SK-N-SH (cell line): Measurements from ENCODE around the gene GPAT3. TPM values are rescaled to one million over a fixed set of nuclear protein-coding genes. Genes with fewer than 3 reads are reported as not detected.

ENCODE experiments used
- CTCF ChIA-PET: fragments of 300-600, 350-600 bp; formaldehyde crosslinking; extraction: SDS; loops from one replicate; lab custom pipeline; 2021; lab: Yijun Ruan, JAX
- POLR2A ChIA-PET: fragments of 350-600 bp; sonication (Branson Sonifier 250); formaldehyde crosslinking; extraction: SDS; loops from one replicate; lab custom pipeline; 2020; ENCODE audit warnings: antibody characterized with exemption, inconsistent platforms; lab: Yijun Ruan, JAX
- DNase-seq: peaks from one replicate; pipeline ENCODE4 v3.0.0; 2012
- H2AFZ ChIP-seq: fragments of 200-600 bp; sonication (generic); 2 replicates; pipeline ENCODE4 v1.8.1; 2016; ENCODE audit warnings: antibody characterized with exemption, mild to moderate bottlenecking, low read depth
- H3F3A ChIP-seq: fragments of 200-600 bp; sonication (generic); replicated peaks from 2 replicates; pipeline ENCODE3; 2016; ENCODE audit warnings: antibody characterized with exemption, mild to moderate bottlenecking; ENCODE audit not compliant: insufficient read depth
- H3K27ac ChIP-seq, 2 experiments: fragments of 200-500 bp in 1 of 2; fragments of 200-600 bp in 1 of 2; sonication (Bioruptor generic) in 1 of 2; sonication (generic), shearing (Covaris generic) in 1 of 2; 2 replicates each; pipeline versions ENCODE4 v1.5.1 to v1.6.1; 2014 to 2016; ENCODE audit warnings: low read depth in 2 of 2, inconsistent platforms in 1 of 2, low read length in 1 of 2, mild to moderate bottlenecking in 1 of 2, mixed read lengths in 1 of 2
- H3K27me3 ChIP-seq: fragments of 200-600 bp; sonication (generic), shearing (Covaris generic); 2 replicates; pipeline ENCODE4 v1.6.1; 2016; ENCODE audit warnings: mixed run types; ENCODE audit not compliant: insufficient read depth
- H3K36me3 ChIP-seq, 2 experiments: fragments of 200-500 bp in 1 of 2; fragments of 200-600 bp in 1 of 2; sonication (Bioruptor generic) in 1 of 2; sonication (generic) in 1 of 2; replicated peaks in 1 of 2; 2 replicates each; pipeline versions ENCODE3 to v1.5.1; 2014 to 2016; ENCODE audit warnings: low read length in 1 of 2, mild to moderate bottlenecking in 1 of 2; ENCODE audit not compliant: insufficient read depth in 2 of 2, control insufficient read depth in 1 of 2
- H3K4me1 ChIP-seq, 2 experiments: fragments of 200-500 bp in 1 of 2; fragments of 200-600 bp in 1 of 2; sonication (Bioruptor generic) in 1 of 2; sonication (generic), shearing (Covaris generic) in 1 of 2; 2 replicates each; pipeline versions ENCODE4 v1.5.1 to v1.6.1; 2014 to 2016; ENCODE audit warnings: low read depth in 1 of 2, low read length in 1 of 2, mixed run types in 1 of 2; ENCODE audit not compliant: insufficient read depth in 2 of 2, control insufficient read depth in 1 of 2
- H3K4me2 ChIP-seq: fragments of 200-600 bp; sonication (generic), shearing (Covaris generic); 2 replicates; pipeline ENCODE4 v1.6.1; 2017; ENCODE audit warnings: mixed run types
- H3K4me3 ChIP-seq, 2 experiments: fragments of 200-500 bp in 1 of 2; fragments of 200-600 bp in 1 of 2; sonication (Bioruptor generic) in 1 of 2; sonication (generic), shearing (Covaris generic) in 1 of 2; 2 replicates each; pipeline versions ENCODE4 v1.5.1 to v1.8.1; 2014 to 2016; ENCODE audit warnings: low read depth in 2 of 2, inconsistent platforms in 1 of 2, low read length in 1 of 2, mild to moderate bottlenecking in 1 of 2, mixed read lengths in 1 of 2, moderate library complexity in 1 of 2
- H3K79me2 ChIP-seq: fragments of 200-600 bp; sonication (generic); 2 replicates; pipeline ENCODE4 v1.8.1; 2017; ENCODE audit warnings: mild to moderate bottlenecking; ENCODE audit not compliant: insufficient read depth
- H3K9ac ChIP-seq: fragments of 200-600 bp; sonication (generic); 2 replicates; pipeline ENCODE4 v1.6.1; 2017; ENCODE audit warnings: mixed run types
- H3K9me2 ChIP-seq: fragments of 200-600 bp; sonication (generic); 2 replicates; pipeline ENCODE4 v1.6.1; 2017; ENCODE audit warnings: mixed run types
- H3K9me3 ChIP-seq: fragments of 200-600 bp; sonication (generic); 2 replicates; pipeline ENCODE4 v1.6.1; 2017; ENCODE audit warnings: mixed run types, mild to moderate bottlenecking, moderate library complexity
- H4K20me1 ChIP-seq: fragments of 200-600 bp; sonication (generic); 2 replicates; pipeline ENCODE4 v1.6.1; 2017; ENCODE audit warnings: mild to moderate bottlenecking, mixed run types; ENCODE audit not compliant: insufficient read depth
- CTCF ChIP-seq: fragments of 200-600 bp; sonication (generic); IDR thresholded peaks from 2 replicates; pipeline ENCODE4 v1.6.1; 2017; ENCODE audit warnings: antibody characterized with exemption, mild to moderate bottlenecking, moderate library complexity
- EZH2phosphoT487 ChIP-seq: fragments of 200-600 bp; sonication (generic); IDR thresholded peaks from 2 replicates; pipeline ENCODE4 v1.6.1; 2017; ENCODE audit warnings: low read depth, mixed run types, mild to moderate bottlenecking, antibody characterized with exemption, moderate library complexity, borderline replicate concordance
- FOXM1 ChIP-seq: IDR thresholded peaks from 2 replicates; pipeline ENCODE4 v1.4.0; 2012; ENCODE audit warnings: low read depth, mild to moderate bottlenecking
- GATA2 ChIP-seq: sonication (generic); formaldehyde crosslinking; IDR thresholded peaks from 2 replicates; pipeline ENCODE4 v1.5.0; 2020; ENCODE audit warnings: mild to moderate bottlenecking, missing genetic modification reagents
- IRF3 ChIP-seq: fragments of 150-350 bp; IDR thresholded peaks from 2 replicates; pipeline ENCODE4 v1.6.1; 2016; ENCODE audit warnings: mild to moderate bottlenecking, low read depth, low read length
- JUND ChIP-seq: IDR thresholded peaks from 2 replicates; pipeline ENCODE4 v1.4.0; 2012
- MEF2A ChIP-seq: IDR thresholded peaks from 2 replicates; pipeline ENCODE4 v1.4.0; 2012; ENCODE audit warnings: low read depth, borderline replicate concordance
- MXI1 ChIP-seq: IDR thresholded peaks from 2 replicates; pipeline ENCODE4 v1.6.1; 2012; ENCODE audit warnings: mild to moderate bottlenecking, low read depth, low read length, improper control_type of control experiment
- NFIC ChIP-seq: IDR thresholded peaks from 2 replicates; pipeline ENCODE4 v1.4.0; 2012; ENCODE audit warnings: borderline replicate concordance
- NRF1 ChIP-seq: IDR thresholded peaks from 2 replicates; pipeline ENCODE4 v1.6.1; 2012; ENCODE audit warnings: low read depth, mild to moderate bottlenecking, low read length
- POLR2AphosphoS5 ChIP-seq: IDR thresholded peaks from 2 replicates; pipeline ENCODE4 v1.6.1; 2012; ENCODE audit warnings: low read depth, low read length
- RCOR1 ChIP-seq: fragments of 150-350 bp; IDR thresholded peaks from 2 replicates; pipeline ENCODE4 v1.6.1; 2017; ENCODE audit warnings: antibody characterized with exemption, low read length
- REST ChIP-seq: IDR thresholded peaks from 2 replicates; pipeline ENCODE4 v1.6.1; 2012; ENCODE audit warnings: mild to moderate bottlenecking, low read depth, low read length, moderate library complexity
- RXRA ChIP-seq: IDR thresholded peaks from 2 replicates; pipeline ENCODE4 v1.4.0; 2012; ENCODE audit warnings: low read depth, mild to moderate bottlenecking, borderline replicate concordance
- SIN3A ChIP-seq: IDR thresholded peaks from 2 replicates; pipeline ENCODE4 v1.6.1; 2012; ENCODE audit warnings: low read depth, mild to moderate bottlenecking, low read length, moderate library complexity, borderline replicate concordance
- SMC3 ChIP-seq: IDR thresholded peaks from 2 replicates; pipeline ENCODE4 v1.6.1; 2012; ENCODE audit warnings: low read depth, low read length, improper control_type of control experiment
- TCF12 ChIP-seq: IDR thresholded peaks from 2 replicates; pipeline ENCODE4 v1.4.0; 2012
- TEAD4 ChIP-seq: IDR thresholded peaks from 2 replicates; pipeline ENCODE4 v1.4.0; 2012; ENCODE audit warnings: mild to moderate bottlenecking, borderline replicate concordance; ENCODE audit not compliant: insufficient read depth
- USF2 ChIP-seq: fragments of 150-350 bp; IDR thresholded peaks from 2 replicates; pipeline ENCODE4 v1.6.1; 2017; ENCODE audit warnings: antibody characterized with exemption, low read length, low read depth, borderline replicate concordance
- YY1 ChIP-seq: IDR thresholded peaks from 2 replicates; pipeline ENCODE4 v1.4.0; 2012; ENCODE audit warnings: low read depth, mild to moderate bottlenecking
- WGBS: methylation state at CpG from one replicate; pipeline ENCODE4 v1.1.6; 2017; ENCODE audit warnings: low lambda C conversion rate; 5-methylcytosine and 5-hydroxymethylcytosine counted together
- polyA plus RNA-seq, 3 experiments: library from polyadenylated mRNA; depleted of rRNA; stranded (reverse); fragments of >200 nt; gene quantifications; 2 replicates each; pipeline ENCODE4 v1.2.3, GENCODE V29; 2012
- TF ChIP-seq, protein P1 (sequence below): IDR thresholded peaks from 2 replicates; pipeline ENCODE4 v1.4.0; 2012; ENCODE audit warnings: low read depth, borderline replicate concordance

Gene GPAT3
- polyA plus RNA-seq, 1 of the 3 experiments (the other 2 are of a cell fraction), result 0.02 TPM

GRCh38 chr4:83552083-83552482, 16.2 kb downstream of the GPAT3 start (continued):
- TF ChIP-seq REST (no peak), TCF12 (no peak), IRF3 (no peak), SIN3A (no peak), GATA2 (CRISPR knock-in tag) (no peak), SMC3 (no peak), FOXM1 (no peak), USF2 (no peak), MEF2A (no peak)

GRCh38 chr4:83552924-83553323, 17.0 kb downstream of the GPAT3 start:
- no peak overlapping the region for H3K27ac ChIP-seq

More at GRCh38 chr4:83552924-83553323, 17.0 kb downstream of the GPAT3 start:
- Histone ChIP-seq H3K4me2 (no peak overlapping the region), H3K9ac (no peak overlapping the region), H3K27me3 (no peaks in the 10 kb centered on the region; the same call in 1 of the 2 replicates), H2AFZ (no peak overlapping the region), H4K20me1 (no peaks in the 10 kb centered on the region), H3K9me2 (no peaks in the 10 kb centered on the region), H3K36me3 (no peaks in the 10 kb centered on the region), H3K9me3 (no peaks in the 10 kb centered on the region), H3F3A (peaks cover 5% of the 10 kb centered on the region), H3K79me2 (no peaks in the 10 kb centered on the region), H3K4me3 (no peak overlapping the region), H3K4me1 (peaks cover 0 to 5% of the 10 kb centered on the region in 2 experiments; a peak in 1 of 4 replicates)
- no peak for DNase-seq
- 31% methylated on average over 2 of the region's 2 CpGs for WGBS
- TF ChIP-seq TEAD4, result no peak
- no peak for TF ChIP-seq MXI1
- TF ChIP-seq SIN3A, result no peak
- TF ChIP-seq YY1, result no peak
- no peak for TF ChIP-seq NFIC
- TF ChIP-seq MEF2A, result no peak
- no peak for TF ChIP-seq RCOR1
- TF ChIP-seq EZH2phosphoT487, result no peak
- TF ChIP-seq USF2, result no peak
- TF ChIP-seq GATA2 (CRISPR knock-in tag), result no peak
- TF ChIP-seq, protein P1, sequence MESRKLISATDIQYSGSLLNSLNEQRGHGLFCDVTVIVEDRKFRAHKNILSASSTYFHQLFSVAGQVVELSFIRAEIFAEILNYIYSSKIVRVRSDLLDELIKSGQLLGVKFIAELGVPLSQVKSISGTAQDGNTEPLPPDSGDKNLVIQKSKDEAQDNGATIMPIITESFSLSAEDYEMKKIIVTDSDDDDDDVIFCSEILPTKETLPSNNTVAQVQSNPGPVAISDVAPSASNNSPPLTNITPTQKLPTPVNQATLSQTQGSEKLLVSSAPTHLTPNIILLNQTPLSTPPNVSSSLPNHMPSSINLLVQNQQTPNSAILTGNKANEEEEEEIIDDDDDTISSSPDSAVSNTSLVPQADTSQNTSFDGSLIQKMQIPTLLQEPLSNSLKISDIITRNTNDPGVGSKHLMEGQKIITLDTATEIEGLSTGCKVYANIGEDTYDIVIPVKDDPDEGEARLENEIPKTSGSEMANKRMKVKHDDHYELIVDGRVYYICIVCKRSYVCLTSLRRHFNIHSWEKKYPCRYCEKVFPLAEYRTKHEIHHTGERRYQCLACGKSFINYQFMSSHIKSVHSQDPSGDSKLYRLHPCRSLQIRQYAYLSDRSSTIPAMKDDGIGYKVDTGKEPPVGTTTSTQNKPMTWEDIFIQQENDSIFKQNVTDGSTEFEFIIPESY, result no peak
- no peak for TF ChIP-seq POLR2AphosphoS5
- TF ChIP-seq RXRA, result no peak
- TF ChIP-seq JUND, result no peak
- no peak for TF ChIP-seq CTCF
- TF ChIP-seq NRF1, result no peak
- TF ChIP-seq SMC3, result no peak
- POLR2A ChIA-PET, result no interaction called here
- CTCF ChIA-PET, result no interaction called here
